OCI-LY7 (cell line): ENCODE data around the gene OSBPL7. TPM values are rescaled to one million over a fixed set of nuclear protein-coding genes. Genes with fewer than 3 reads are reported as not detected.

Experiments used
- BruUV-seq: library from RNA; stranded (reverse); fragments of 400-500 nt; replicated peaks from 2 replicates; lab custom pipeline; 2021; lab: Mats Ljungman, UMichigan
- CTCF ChIA-PET: fragments of 300-600 bp; sonication (Branson Sonifier 250); formaldehyde crosslinking; loops from one replicate; lab custom pipeline; 2022; ENCODE audit warnings: antibody characterized with exemption; ENCODE audit not compliant: unreplicated experiment; lab: Charles Lee
- POLR2A ChIA-PET: fragments of 300-600 bp; sonication (Branson Sonifier 250); formaldehyde crosslinking; loops from one replicate; lab custom pipeline; 2022; ENCODE audit warnings: antibody characterized with exemption; lab: Charles Lee
- DNase-seq: peaks from one replicate; pipeline ENCODE4 v3.0.0-alpha.2; 2015; ENCODE audit warnings: low spot score
- H2AFZ ChIP-seq: fragments of 200-600 bp; sonication (generic), shearing (Covaris generic); 2 replicates; pipeline ENCODE4 v1.6.1; 2014; ENCODE audit warnings: mild to moderate bottlenecking, antibody characterized with exemption, low read length, moderate library complexity
- H3K27ac ChIP-seq: fragments of 200-600 bp; sonication (generic); 2 replicates; pipeline ENCODE4 v1.5.1; 2014; ENCODE audit warnings: mixed run types, low read depth, mild to moderate bottlenecking, moderate library complexity, low read length, inconsistent platforms; ENCODE audit not compliant: poor library complexity, severe bottlenecking
- H3K36me3 ChIP-seq: fragments of 200-600 bp; sonication (generic); 2 replicates; pipeline ENCODE4 v1.6.1; 2014; ENCODE audit warnings: mild to moderate bottlenecking, antibody characterized with exemption, low read length, moderate library complexity, mixed read lengths; ENCODE audit not compliant: insufficient read depth
- H3K4me1 ChIP-seq: fragments of 200-600 bp; sonication (generic); 2 replicates; pipeline ENCODE4 v1.5.1; 2014; ENCODE audit warnings: mild to moderate bottlenecking, low read length; ENCODE audit not compliant: insufficient read depth, poor library complexity, severe bottlenecking
- H3K4me2 ChIP-seq: fragments of 200-600 bp; sonication (generic); 2 replicates; pipeline ENCODE4 v1.6.1; 2014; ENCODE audit warnings: mild to moderate bottlenecking, low read length
- H3K4me3 ChIP-seq: fragments of 200-600 bp; sonication (generic); 2 replicates; pipeline ENCODE4 v1.5.1; 2014; ENCODE audit warnings: mild to moderate bottlenecking, low read depth, low read length; ENCODE audit not compliant: poor library complexity, severe bottlenecking
- H3K79me2 ChIP-seq: fragments of 200-600 bp; sonication (generic); 2 replicates; pipeline ENCODE4 v1.6.1; 2016; ENCODE audit warnings: low read depth, mild to moderate bottlenecking, low read length, moderate library complexity, mixed read lengths; ENCODE audit not compliant: insufficient read depth
- H3K9me2 ChIP-seq: fragments of 200-600 bp; sonication (generic); 2 replicates; pipeline ENCODE4 v1.6.1; 2016; ENCODE audit warnings: mild to moderate bottlenecking, low read length, mixed read lengths; ENCODE audit not compliant: insufficient read depth
- H3K9me3 ChIP-seq: fragments of 200-600 bp; sonication (generic); 2 replicates; pipeline ENCODE4 v1.6.1; 2014; ENCODE audit warnings: mild to moderate bottlenecking, mixed run types, low read length, mixed read lengths
- H4K20me1 ChIP-seq: fragments of 200-600 bp; sonication (generic); 2 replicates; pipeline ENCODE4 v1.6.1; 2014; ENCODE audit warnings: mild to moderate bottlenecking, antibody characterized with exemption, low read length, moderate library complexity, mixed read lengths; ENCODE audit not compliant: insufficient read depth
- EZH2phosphoT487 ChIP-seq: fragments of 200-600 bp; sonication (generic); IDR thresholded peaks from 2 replicates; pipeline ENCODE4 v1.6.1; 2018; ENCODE audit warnings: low read depth, borderline replicate concordance, mild to moderate bottlenecking, mixed run types, antibody characterized with exemption, low read length, moderate library complexity, mixed read lengths
- intact Hi-C: fragments of 100-400 bp; cut with micrococcal nuclease; formaldehyde crosslinking; loops from one replicate; pipeline ENCODE4 v1.10.0; 2022; ENCODE audit not compliant: unreplicated experiment
- total RNA-seq, 2 experiments: library from RNA; depleted of rRNA in 1 of 2; stranded (reverse); fragments of >200 nt in 1 of 2; shearing (Covaris generic) in 1 of 2; gene quantifications; 2 replicates each; pipeline ENCODE4 v1.2.3, GENCODE V29; 2014 to 2022
- TF ChIP-seq, protein P1 (sequence below): fragments of 200-600 bp; sonication (generic); conservative IDR thresholded peaks from 2 replicates; pipeline ENCODE4 v1.5.1; 2014; ENCODE audit warnings: mild to moderate bottlenecking, antibody characterized with exemption, low read length, moderate library complexity, mixed read lengths

Gene OSBPL7
- total RNA-seq, 2 experiments from 2014 or later = 24.4 to 35.7 TPM

GRCh38 chr17:47821031-47821423 is 567 bp downstream of the OSBPL7 start:
- no TSS peak for BruUV-seq
- POLR2A ChIA-PET = interaction anchor here (0.5 to 2.1 kb wide), 5 partner anchors 10 to 128 kb away, joined by 3 to 13 read pairs (median 3); partner anchors contain the start of genes LRRC46, MRPL10 and SCRN2
- intact Hi-C loops = loop anchor here (1.0 kb wide), 1 partner anchor 10 kb away; the partner anchor contains the start of genes LRRC46 and MRPL10
- DNase-seq = no peak
- Histone ChIP-seq H3K79me2 (peaks cover 7% of the 10 kb centered on the region; the same call in 1 of the 2 replicates), H3K4me1 (peaks cover 16% of the 10 kb centered on the region), H4K20me1 (no peaks in the 10 kb centered on the region), H2AFZ (0 out of 2 replicates have a peak overlapping the region, but pooled peaks have one; percentile 65), H3K4me3 (peak overlapping the region; percentile 92), H3K9me2 (no peaks in the 10 kb centered on the region), H3K36me3 (peaks cover 33% of the 10 kb centered on the region), H3K27ac (no peak overlapping the region), H3K4me2 (peak overlapping the region; percentile 95), H3K9me3 (no peaks in the 10 kb centered on the region)
- TF ChIP-seq EZH2phosphoT487 = no peak
- TF ChIP-seq, protein P1, sequence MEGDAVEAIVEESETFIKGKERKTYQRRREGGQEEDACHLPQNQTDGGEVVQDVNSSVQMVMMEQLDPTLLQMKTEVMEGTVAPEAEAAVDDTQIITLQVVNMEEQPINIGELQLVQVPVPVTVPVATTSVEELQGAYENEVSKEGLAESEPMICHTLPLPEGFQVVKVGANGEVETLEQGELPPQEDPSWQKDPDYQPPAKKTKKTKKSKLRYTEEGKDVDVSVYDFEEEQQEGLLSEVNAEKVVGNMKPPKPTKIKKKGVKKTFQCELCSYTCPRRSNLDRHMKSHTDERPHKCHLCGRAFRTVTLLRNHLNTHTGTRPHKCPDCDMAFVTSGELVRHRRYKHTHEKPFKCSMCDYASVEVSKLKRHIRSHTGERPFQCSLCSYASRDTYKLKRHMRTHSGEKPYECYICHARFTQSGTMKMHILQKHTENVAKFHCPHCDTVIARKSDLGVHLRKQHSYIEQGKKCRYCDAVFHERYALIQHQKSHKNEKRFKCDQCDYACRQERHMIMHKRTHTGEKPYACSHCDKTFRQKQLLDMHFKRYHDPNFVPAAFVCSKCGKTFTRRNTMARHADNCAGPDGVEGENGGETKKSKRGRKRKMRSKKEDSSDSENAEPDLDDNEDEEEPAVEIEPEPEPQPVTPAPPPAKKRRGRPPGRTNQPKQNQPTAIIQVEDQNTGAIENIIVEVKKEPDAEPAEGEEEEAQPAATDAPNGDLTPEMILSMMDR = no peak
- CTCF ChIA-PET = interaction anchor here (2.1 kb wide), 1 partner anchor 10 kb away, joined by 4 read pairs; the partner anchor contains the start of genes LRRC46 and MRPL10

DNA sequence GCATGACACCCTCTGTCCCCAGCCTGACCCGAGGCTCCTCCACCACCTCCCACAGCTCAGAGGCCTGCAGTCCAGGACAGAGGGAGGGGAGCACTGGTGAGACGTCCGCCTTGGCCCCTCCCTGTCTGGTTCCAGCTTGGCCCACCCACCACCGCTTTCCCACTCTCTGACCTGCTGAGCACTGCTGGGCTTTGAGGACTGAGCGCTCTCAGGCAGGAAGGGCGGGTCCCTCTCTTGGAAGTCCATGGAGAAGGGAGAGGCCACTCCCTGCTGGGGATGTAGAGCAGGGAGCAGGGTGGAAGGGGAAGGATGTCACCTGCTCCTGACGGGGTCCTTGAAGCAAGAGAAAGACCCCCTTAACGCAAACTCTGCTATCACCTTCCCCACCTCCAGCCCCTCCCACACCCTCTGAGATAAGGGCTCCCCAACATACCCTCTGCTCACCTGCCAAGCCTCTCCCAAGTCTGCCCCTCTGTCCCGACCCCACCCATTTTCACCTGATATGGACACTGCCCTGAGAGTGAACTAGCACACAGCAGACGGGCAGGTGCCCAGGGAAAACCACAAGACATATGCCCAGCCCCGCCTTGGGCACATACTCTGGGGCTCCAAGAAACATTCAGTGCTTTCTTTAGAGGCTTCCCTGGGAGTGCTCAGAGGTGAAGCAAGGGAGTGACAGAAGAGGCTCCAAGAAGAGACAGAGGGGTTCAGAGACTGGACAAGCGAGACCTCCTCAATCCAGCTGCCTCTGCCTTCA is 1.4 kb downstream of the OSBPL7 start:
- H3K9me2 ChIP-seq = no peaks in the 10 kb centered on the region
- H3K4me2 ChIP-seq = peak overlapping the region; percentile 95
- no peak overlapping the region for H3K27ac ChIP-seq
- H3K4me1 ChIP-seq = peaks cover 16% of the 10 kb centered on the region
- intact Hi-C loops = no loop called here
- BruUV-seq = no TSS peak
- H4K20me1 ChIP-seq = no peaks in the 10 kb centered on the region
- H2AFZ ChIP-seq = no peak overlapping the region
- peaks cover 7% of the 10 kb centered on the region; the same call in 1 of the 2 replicates for H3K79me2 ChIP-seq
- no peak for DNase-seq
- TF ChIP-seq EZH2phosphoT487 = no peak
- TF ChIP-seq, protein P1 = no peak
- CTCF ChIA-PET = interaction anchor here (2.1 kb wide), 1 partner anchor 11 kb away, joined by 4 read pairs; the partner anchor contains the start of genes LRRC46 and MRPL10
- POLR2A ChIA-PET = no interaction called here
- peak overlapping the region; percentile 92 for H3K4me3 ChIP-seq
- no peaks in the 10 kb centered on the region for H3K9me3 ChIP-seq
- H3K36me3 ChIP-seq = peaks cover 29% of the 10 kb centered on the region
